Measurements from ENCODE around the gene NTRK2.

The NTRK2 gene

GRCh38 chr9:85004818-85005413, 335.4 kb downstream of the NTRK2 start:
- H3K9me3 Mint-ChIP-seq: peaks cover 4% of the 10 kb centered on the region
- no peaks in the 10 kb centered on the region for H3K27me3 Mint-ChIP-seq
- DNase-seq: no peak
- no peaks in the 10 kb centered on the region for H3K4me1 Mint-ChIP-seq
- H3K36me3 Mint-ChIP-seq: no peaks in the 10 kb centered on the region
- H3K4me3 Mint-ChIP-seq: no peak overlapping the region
- H3K27ac Mint-ChIP-seq: no peak overlapping the region
- CTCF ChIA-PET: no interaction called here

GRCh38 chr9:85007748-85008147, 338.2 kb downstream of the NTRK2 start:
- DNase-seq: no peak
- Mint-ChIP-seq H3K27me3 (no peaks in the 10 kb centered on the region), H3K4me1 (no peaks in the 10 kb centered on the region), H3K27ac (no peak overlapping the region), H3K4me3 (no peak overlapping the region), H3K36me3 (no peaks in the 10 kb centered on the region), H3K9me3 (no peaks in the 10 kb centered on the region)
- CTCF ChIA-PET: no interaction called here

GRCh38 chr9:85008215-85008614, 338.7 kb downstream of the NTRK2 start:
- H3K36me3 Mint-ChIP-seq: no peaks in the 10 kb centered on the region
- CTCF ChIA-PET: no interaction called here
- no peaks in the 10 kb centered on the region for H3K27me3 Mint-ChIP-seq
- no peak for DNase-seq
- H3K27ac Mint-ChIP-seq: no peak overlapping the region
- no peaks in the 10 kb centered on the region for H3K4me1 Mint-ChIP-seq
- no peaks in the 10 kb centered on the region for H3K9me3 Mint-ChIP-seq
- no peak overlapping the region for H3K4me3 Mint-ChIP-seq

GRCh38 chr9:85009251-85009650, 339.7 kb downstream of the NTRK2 start:
- Mint-ChIP-seq H3K36me3 (no peaks in the 10 kb centered on the region), H3K4me1 (no peaks in the 10 kb centered on the region), H3K9me3 (no peaks in the 10 kb centered on the region), H3K4me3 (no peak overlapping the region), H3K27ac (no peak overlapping the region), H3K27me3 (no peaks in the 10 kb centered on the region)
- DNase-seq: no peak
- CTCF ChIA-PET: no interaction called here

GRCh38 chr9:85013703-85014102, 344.2 kb downstream of the NTRK2 start:
- no peak for DNase-seq
- no peak overlapping the region for H3K27ac Mint-ChIP-seq
- H3K4me3 Mint-ChIP-seq: no peak overlapping the region
- H3K9me3 Mint-ChIP-seq: no peaks in the 10 kb centered on the region
- H3K4me1 Mint-ChIP-seq: no peaks in the 10 kb centered on the region
- CTCF ChIA-PET: no interaction called here
- H3K27me3 Mint-ChIP-seq: no peaks in the 10 kb centered on the region
- H3K36me3 Mint-ChIP-seq: no peaks in the 10 kb centered on the region

GRCh38 chr9:85014292-85014691, 344.8 kb downstream of the NTRK2 start:
- CTCF ChIA-PET: no interaction called here
- Mint-ChIP-seq H3K27me3 (no peaks in the 10 kb centered on the region), H3K9me3 (no peaks in the 10 kb centered on the region), H3K4me3 (no peak overlapping the region), H3K27ac (no peak overlapping the region), H3K36me3 (no peaks in the 10 kb centered on the region), H3K4me1 (no peaks in the 10 kb centered on the region)
- DNase-seq: no peak

GRCh38 chr9:85016384-85017006, 347.0 kb downstream of the NTRK2 start:
- no peaks in the 10 kb centered on the region for H3K9me3 Mint-ChIP-seq

GRCh38 chr9:85020791-85021190, 351.3 kb downstream of the NTRK2 start:
- Mint-ChIP-seq H3K9me3 (no peaks in the 10 kb centered on the region), H3K27ac (no peak overlapping the region), H3K27me3 (no peaks in the 10 kb centered on the region), H3K36me3 (no peaks in the 10 kb centered on the region), H3K4me3 (no peak overlapping the region), H3K4me1 (no peaks in the 10 kb centered on the region)
- CTCF ChIA-PET: no interaction called here
- no peak for DNase-seq

More at GRCh38 chr9:85016384-85017006, 347.0 kb downstream of the NTRK2 start:
- Mint-ChIP-seq H3K4me1 (no peaks in the 10 kb centered on the region), H3K36me3 (no peaks in the 10 kb centered on the region), H3K4me3 (no peak overlapping the region), H3K27me3 (no peaks in the 10 kb centered on the region), H3K27ac (no peak overlapping the region)
- CTCF ChIA-PET: no interaction called here
- DNase-seq: no peak

- CTCF ChIA-PET: no interaction called here
- no peak overlapping the region for H3K27ac Mint-ChIP-seq
- no peaks in the 10 kb centered on the region for H3K27me3 Mint-ChIP-seq
- H3K36me3 Mint-ChIP-seq: no peaks in the 10 kb centered on the region
- H3K9me3 Mint-ChIP-seq: no peaks in the 10 kb centered on the region
- DNase-seq: no peak
- H3K4me1 Mint-ChIP-seq: no peaks in the 10 kb centered on the region
- no peak overlapping the region for H3K4me3 Mint-ChIP-seq
These were observed 352.2 kb downstream of the NTRK2 start for GRCh38 chr9:85021686-85022085.

- no peak overlapping the region for H3K27ac Mint-ChIP-seq
- H3K36me3 Mint-ChIP-seq: no peaks in the 10 kb centered on the region
- no peak for DNase-seq
- CTCF ChIA-PET: no interaction called here
- no peaks in the 10 kb centered on the region for H3K9me3 Mint-ChIP-seq
- H3K27me3 Mint-ChIP-seq: no peaks in the 10 kb centered on the region
- no peak overlapping the region for H3K4me3 Mint-ChIP-seq
- H3K4me1 Mint-ChIP-seq: no peaks in the 10 kb centered on the region
These were observed 354.8 kb downstream of the NTRK2 start for GRCh38 chr9:85024374-85024773.

- Mint-ChIP-seq H3K4me1 (no peaks in the 10 kb centered on the region), H3K36me3 (no peaks in the 10 kb centered on the region), H3K4me3 (no peak overlapping the region), H3K27me3 (no peaks in the 10 kb centered on the region), H3K27ac (no peak overlapping the region), H3K9me3 (no peaks in the 10 kb centered on the region)
- no peak for DNase-seq
- CTCF ChIA-PET: no interaction called here
These were observed 356.1 kb downstream of the NTRK2 start for GRCh38 chr9:85025638-85026037.

GRCh38 chr9:85027870-85028269, 358.3 kb downstream of the NTRK2 start:
- no peaks in the 10 kb centered on the region for H3K27me3 Mint-ChIP-seq
- no peaks in the 10 kb centered on the region for H3K4me1 Mint-ChIP-seq
- H3K27ac Mint-ChIP-seq: no peak overlapping the region
- H3K4me3 Mint-ChIP-seq: no peak overlapping the region
- H3K36me3 Mint-ChIP-seq: no peaks in the 10 kb centered on the region
- no peak for DNase-seq
- CTCF ChIA-PET: no interaction called here
- H3K9me3 Mint-ChIP-seq: no peaks in the 10 kb centered on the region

- no peak for DNase-seq
- no peak overlapping the region for H3K4me3 Mint-ChIP-seq
- no peaks in the 10 kb centered on the region for H3K27me3 Mint-ChIP-seq
- no peak overlapping the region for H3K27ac Mint-ChIP-seq
- H3K4me1 Mint-ChIP-seq: no peaks in the 10 kb centered on the region
- no peaks in the 10 kb centered on the region for H3K9me3 Mint-ChIP-seq
- CTCF ChIA-PET: no interaction called here
- no peaks in the 10 kb centered on the region for H3K36me3 Mint-ChIP-seq
These were observed 360.8 kb downstream of the NTRK2 start for GRCh38 chr9:85030316-85030715.

- Mint-ChIP-seq H3K9me3 (no peaks in the 10 kb centered on the region), H3K27ac (no peak overlapping the region), H3K36me3 (no peaks in the 10 kb centered on the region), H3K4me1 (no peaks in the 10 kb centered on the region), H3K4me3 (no peak overlapping the region), H3K27me3 (no peaks in the 10 kb centered on the region)
- CTCF ChIA-PET: no interaction called here
- no peak for DNase-seq
These were observed 367.0 kb downstream of the NTRK2 start for GRCh38 chr9:85036496-85036895.

GRCh38 chr9:85038061-85038460, 368.5 kb downstream of the NTRK2 start:
- CTCF ChIA-PET: no interaction called here
- H3K27ac Mint-ChIP-seq: no peak overlapping the region
- no peaks in the 10 kb centered on the region for H3K4me1 Mint-ChIP-seq
- DNase-seq: no peak
- no peaks in the 10 kb centered on the region for H3K36me3 Mint-ChIP-seq
- no peak overlapping the region for H3K4me3 Mint-ChIP-seq
- no peaks in the 10 kb centered on the region for H3K27me3 Mint-ChIP-seq
- H3K9me3 Mint-ChIP-seq: no peaks in the 10 kb centered on the region

All from activated naive CD4-positive, alpha-beta T cell treated with anti-CD3 and anti-CD28 coated beads, Interleukin-2, amount 10 ng/mL, durations not matched to agents 7 days and 5 days (primary cell).